GM12873 (cell line): Measurements from ENCODE around the gene HIVEP2.

Experiments
- CTCF ChIP-seq: IDR thresholded peaks from 2 replicates; pipeline ENCODE4 v1.5.1; 2012; ENCODE audit warnings: low read depth, mild to moderate bottlenecking, moderate library complexity, low read length, control low read depth; ENCODE audit not compliant: insufficient read depth; ENCODE audit errors: missing control alignments

Gene HIVEP2

GRCh38 chr6:142914937-142915697 is 29.9 kb downstream of the HIVEP2 start:
- TF ChIP-seq CTCF = no peak

- no peak for TF ChIP-seq CTCF
Observed at GRCh38 chr6:142914369-142914768, 30.6 kb downstream of the HIVEP2 start.

- TF ChIP-seq CTCF = peak; percentile 56
Observed at GRCh38 chr6:142913511-142914047, 31.4 kb downstream of the HIVEP2 start.

- TF ChIP-seq CTCF = no peak
Observed at GRCh38 chr6:142913036-142913510, 31.9 kb downstream of the HIVEP2 start.

GRCh38 chr6:142912125-142912524 is 32.9 kb downstream of the HIVEP2 start:
- TF ChIP-seq CTCF = no peak

GRCh38 chr6:142911430-142911829 is 33.5 kb downstream of the HIVEP2 start:
- TF ChIP-seq CTCF = no peak

GRCh38 chr6:142909686-142910085 is 35.3 kb downstream of the HIVEP2 start:
- TF ChIP-seq CTCF = no peak
